ENCODE results near the gene KATNAL1.
"Not testable (repeated sequence)": the region's sequence is repeated elsewhere in the genome, so short reads cannot be mapped to it uniquely, and the experiment has no call there.

KATNAL1 gene

GRCh38 chr13:30175166-30175565 is 132.2 kb downstream of the KATNAL1 start:
- DNase-seq (ENCODE audit: extremely low spot score): no peak
- ChIA-PET CTCF (interaction anchor here (0.7 kb wide), 1 partner anchor 170 kb away, joined by 3 read pairs; no protein-coding TSS in a partner anchor), POLR2A (no interaction called here)
- TF ChIP-seq FOXK2 (IDR thresholded peaks at IDR 0.05): no peak
- TF ChIP-seq LEF1 (IDR thresholded peaks at IDR 0.05; ENCODE audit: borderline replicate concordance): no peak
- no peak for TF ChIP-seq SP1 (IDR thresholded peaks at IDR 0.05)
- TF ChIP-seq ZNF384 (IDR thresholded peaks at IDR 0.05): no peak
- no peak for TF ChIP-seq NFRKB (IDR thresholded peaks at IDR 0.05)
- TF ChIP-seq CTBP1 (IDR thresholded peaks at IDR 0.05; ENCODE audit: borderline replicate concordance): no peak
- no peak for TF ChIP-seq SUZ12 (IDR thresholded peaks at IDR 0.05)
- no peak for TF ChIP-seq PKNOX1 (IDR thresholded peaks at IDR 0.05)
- TF ChIP-seq BHLHE40 (IDR thresholded peaks at IDR 0.05; ENCODE audit: borderline replicate concordance): no peak
- no peak for TF ChIP-seq ARNT (IDR thresholded peaks at IDR 0.05)
- no peak for TF ChIP-seq L3MBTL2 (conservative IDR thresholded peaks at IDR 0.05)
- no peak for TF ChIP-seq ELF4 (IDR thresholded peaks at IDR 0.05)

- CTCF ChIA-PET: interaction anchor here (0.9 kb wide), 1 partner anchor 22 kb away, joined by 3 read pairs; no protein-coding TSS in a partner anchor
- DNase-seq (ENCODE audit: extremely low spot score); POLR2A ChIA-PET: not testable (repeated sequence)
Observed at GRCh38 chr13:30174250-30174649, 133.1 kb downstream of the KATNAL1 start.

GRCh38 chr13:30173303-30173610 is 134.1 kb downstream of the KATNAL1 start:
- no peak for TF ChIP-seq TARDBP (IDR thresholded peaks at IDR 0.05)
- no peak for TF ChIP-seq L3MBTL2 (conservative IDR thresholded peaks at IDR 0.05)
- no peak for TF ChIP-seq FOXK2 (IDR thresholded peaks at IDR 0.05)
- no peak for TF ChIP-seq LEF1 (IDR thresholded peaks at IDR 0.05; ENCODE audit: borderline replicate concordance)
- no peak for TF ChIP-seq NFRKB (IDR thresholded peaks at IDR 0.05)
- no peak for TF ChIP-seq BHLHE40 (IDR thresholded peaks at IDR 0.05; ENCODE audit: borderline replicate concordance)
- no peak for TF ChIP-seq HDGF (IDR thresholded peaks at IDR 0.05; ENCODE audit: borderline replicate concordance)
- TF ChIP-seq CTBP1 (IDR thresholded peaks at IDR 0.05; ENCODE audit: borderline replicate concordance): no peak
- TF ChIP-seq FOXM1 (IDR thresholded peaks at IDR 0.05; ENCODE audit: borderline replicate concordance): no peak
- no peak for TF ChIP-seq FOXA1 (IDR thresholded peaks at IDR 0.05)
- TF ChIP-seq ELF4 (IDR thresholded peaks at IDR 0.05): no peak
- no peak for TF ChIP-seq ARNT (IDR thresholded peaks at IDR 0.05)
- TF ChIP-seq SUZ12 (IDR thresholded peaks at IDR 0.05): no peak
- TF ChIP-seq PKNOX1 (IDR thresholded peaks at IDR 0.05): no peak
- POLR2A ChIA-PET: no interaction called here
- DNase-seq (ENCODE audit: extremely low spot score): no peak
- CTCF ChIA-PET: no interaction called here

GRCh38 chr13:30172593-30173302 is 134.6 kb downstream of the KATNAL1 start:
- CTCF ChIA-PET: no interaction called here
- POLR2A ChIA-PET: no interaction called here
- no peak for TF ChIP-seq SP1 (IDR thresholded peaks at IDR 0.05)
- TF ChIP-seq ZNF384 (IDR thresholded peaks at IDR 0.05): no peak
- no peak for TF ChIP-seq FOXK2 (IDR thresholded peaks at IDR 0.05)
- no peak for TF ChIP-seq BHLHE40 (IDR thresholded peaks at IDR 0.05; ENCODE audit: borderline replicate concordance)
- no peak for TF ChIP-seq NFRKB (IDR thresholded peaks at IDR 0.05)
- TF ChIP-seq ELF4 (IDR thresholded peaks at IDR 0.05): no peak
- no peak for TF ChIP-seq CTBP1 (IDR thresholded peaks at IDR 0.05; ENCODE audit: borderline replicate concordance)
- DNase-seq (ENCODE audit: extremely low spot score): no peak

- CTCF ChIA-PET: no interaction called here
- DNase-seq (ENCODE audit: extremely low spot score): no peak
- TF ChIP-seq PKNOX1 (IDR thresholded peaks at IDR 0.05) (no peak), ARNT (IDR thresholded peaks at IDR 0.05) (no peak), FOXA1 (IDR thresholded peaks at IDR 0.05) (no peak), SP1 (IDR thresholded peaks at IDR 0.05) (no peak), TARDBP (IDR thresholded peaks at IDR 0.05) (no peak), LEF1 (IDR thresholded peaks at IDR 0.05; ENCODE audit: borderline replicate concordance) (no peak), HDGF (IDR thresholded peaks at IDR 0.05; ENCODE audit: borderline replicate concordance) (no peak), FOXM1 (IDR thresholded peaks at IDR 0.05; ENCODE audit: borderline replicate concordance) (no peak)
- POLR2A ChIA-PET: no interaction called here
Observed at GRCh38 chr13:30170569-30170968, 136.8 kb downstream of the KATNAL1 start.

- ChIA-PET POLR2A (no interaction called here), CTCF (no interaction called here)
- no peak for TF ChIP-seq TARDBP (IDR thresholded peaks at IDR 0.05)
- TF ChIP-seq L3MBTL2 (conservative IDR thresholded peaks at IDR 0.05): no peak
- TF ChIP-seq FOXM1 (IDR thresholded peaks at IDR 0.05; ENCODE audit: borderline replicate concordance): no peak
- no peak for TF ChIP-seq FOXK2 (IDR thresholded peaks at IDR 0.05)
- TF ChIP-seq BHLHE40 (IDR thresholded peaks at IDR 0.05; ENCODE audit: borderline replicate concordance): no peak
- TF ChIP-seq NFRKB (IDR thresholded peaks at IDR 0.05): no peak
- no peak for TF ChIP-seq SP1 (IDR thresholded peaks at IDR 0.05)
- no peak for DNase-seq (ENCODE audit: extremely low spot score)
Observed at GRCh38 chr13:30169442-30169841, 137.9 kb downstream of the KATNAL1 start.

GRCh38 chr13:30165796-30166195 is 141.6 kb downstream of the KATNAL1 start:
- POLR2A ChIA-PET: no interaction called here
- DNase-seq (ENCODE audit: extremely low spot score): no peak
- TF ChIP-seq FOXA1 (IDR thresholded peaks at IDR 0.05) (no peak), FOXK2 (IDR thresholded peaks at IDR 0.05) (no peak), LEF1 (IDR thresholded peaks at IDR 0.05; ENCODE audit: borderline replicate concordance) (no peak)
- CTCF ChIA-PET: interaction anchor here (0.8 kb wide), 1 partner anchor 350 kb away, joined by 3 read pairs; no protein-coding TSS in a partner anchor

Measured in HEK293T (cell line).